ENCODE data around the gene RPL31.

RPL31 gene

DNA sequence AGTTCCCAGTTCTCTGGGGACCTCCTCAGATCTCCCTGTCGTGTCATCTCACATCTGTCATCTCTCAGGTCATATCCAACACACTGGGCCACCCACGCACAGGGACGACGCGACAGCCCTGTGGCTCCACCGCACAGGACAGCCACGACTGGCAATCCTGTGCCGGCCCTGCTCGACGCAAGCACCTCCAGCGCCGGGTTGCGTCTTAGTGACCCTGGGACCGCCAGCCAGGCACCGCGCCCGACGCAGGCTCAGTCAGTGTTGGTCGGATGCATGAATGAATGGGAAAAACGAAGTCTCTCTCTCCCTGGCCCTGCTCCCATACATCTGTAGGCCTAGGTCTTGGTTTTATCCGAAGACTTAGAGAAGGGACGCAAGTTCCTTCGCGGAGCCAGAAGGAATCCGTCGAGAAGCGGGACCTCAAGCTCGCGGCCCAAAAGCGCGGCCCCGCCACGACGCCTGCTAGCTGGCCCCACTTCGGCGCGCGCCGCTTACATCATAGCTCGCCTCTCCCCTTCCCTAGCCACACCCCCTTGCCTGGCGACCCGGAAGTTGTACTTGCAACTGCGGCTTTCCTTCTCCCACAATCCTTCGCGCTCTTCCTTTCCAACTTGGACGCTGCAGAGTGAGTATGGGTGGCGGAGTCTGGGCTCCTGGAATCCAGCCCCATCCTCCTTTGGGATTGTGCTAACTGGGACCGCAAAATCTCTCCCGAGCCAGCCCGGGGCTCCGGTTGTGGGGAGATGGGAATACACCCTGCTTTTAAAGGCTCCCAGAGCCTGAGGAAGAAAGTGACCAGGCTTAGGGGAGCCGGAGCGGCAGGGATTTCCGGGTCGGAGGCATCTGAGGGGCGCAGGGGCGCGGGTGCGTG is at the start of gene RPL31:
Gene RPL31, plus strand, starts transcription at position 599 of the 871 bp plus-strand sequence. CDS start 413 bp downstream, outside the sequence.
- TF ChIP-seq ZFX (IDR thresholded peaks at IDR 0.05): peak; percentile 55
- TF ChIP-seq, protein P1, sequence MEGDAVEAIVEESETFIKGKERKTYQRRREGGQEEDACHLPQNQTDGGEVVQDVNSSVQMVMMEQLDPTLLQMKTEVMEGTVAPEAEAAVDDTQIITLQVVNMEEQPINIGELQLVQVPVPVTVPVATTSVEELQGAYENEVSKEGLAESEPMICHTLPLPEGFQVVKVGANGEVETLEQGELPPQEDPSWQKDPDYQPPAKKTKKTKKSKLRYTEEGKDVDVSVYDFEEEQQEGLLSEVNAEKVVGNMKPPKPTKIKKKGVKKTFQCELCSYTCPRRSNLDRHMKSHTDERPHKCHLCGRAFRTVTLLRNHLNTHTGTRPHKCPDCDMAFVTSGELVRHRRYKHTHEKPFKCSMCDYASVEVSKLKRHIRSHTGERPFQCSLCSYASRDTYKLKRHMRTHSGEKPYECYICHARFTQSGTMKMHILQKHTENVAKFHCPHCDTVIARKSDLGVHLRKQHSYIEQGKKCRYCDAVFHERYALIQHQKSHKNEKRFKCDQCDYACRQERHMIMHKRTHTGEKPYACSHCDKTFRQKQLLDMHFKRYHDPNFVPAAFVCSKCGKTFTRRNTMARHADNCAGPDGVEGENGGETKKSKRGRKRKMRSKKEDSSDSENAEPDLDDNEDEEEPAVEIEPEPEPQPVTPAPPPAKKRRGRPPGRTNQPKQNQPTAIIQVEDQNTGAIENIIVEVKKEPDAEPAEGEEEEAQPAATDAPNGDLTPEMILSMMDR (conservative IDR thresholded peaks at IDR 0.05): no peak
- H3K27ac ChIP-seq: peak within 1 kb of the TSS; percentile 98

DNA sequence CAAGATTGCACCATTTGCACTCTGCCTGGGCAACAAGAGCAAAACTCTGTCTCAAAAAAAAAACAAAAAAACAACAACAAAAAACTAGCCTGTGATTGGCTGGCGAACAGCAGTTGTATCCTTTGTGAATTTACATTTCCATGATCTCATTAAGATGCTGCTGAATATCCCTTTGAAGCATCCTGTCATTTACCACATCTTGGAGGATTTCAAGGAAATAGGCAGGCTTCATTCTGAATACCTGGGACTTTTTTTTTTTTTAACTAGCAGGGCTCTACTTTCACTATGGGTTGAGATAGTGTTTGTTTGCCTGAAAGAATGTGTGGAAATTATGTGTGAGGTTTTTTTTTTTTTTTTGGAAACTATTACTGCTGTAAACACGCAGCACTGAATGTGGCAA is 49.6 kb upstream of the RPL31 start:
- no peak for TF ChIP-seq ZFX (IDR thresholded peaks at IDR 0.05)
- TF ChIP-seq, protein P1 (conservative IDR thresholded peaks at IDR 0.05): no peak
- no peak overlapping the region for H3K27ac ChIP-seq

DNA sequence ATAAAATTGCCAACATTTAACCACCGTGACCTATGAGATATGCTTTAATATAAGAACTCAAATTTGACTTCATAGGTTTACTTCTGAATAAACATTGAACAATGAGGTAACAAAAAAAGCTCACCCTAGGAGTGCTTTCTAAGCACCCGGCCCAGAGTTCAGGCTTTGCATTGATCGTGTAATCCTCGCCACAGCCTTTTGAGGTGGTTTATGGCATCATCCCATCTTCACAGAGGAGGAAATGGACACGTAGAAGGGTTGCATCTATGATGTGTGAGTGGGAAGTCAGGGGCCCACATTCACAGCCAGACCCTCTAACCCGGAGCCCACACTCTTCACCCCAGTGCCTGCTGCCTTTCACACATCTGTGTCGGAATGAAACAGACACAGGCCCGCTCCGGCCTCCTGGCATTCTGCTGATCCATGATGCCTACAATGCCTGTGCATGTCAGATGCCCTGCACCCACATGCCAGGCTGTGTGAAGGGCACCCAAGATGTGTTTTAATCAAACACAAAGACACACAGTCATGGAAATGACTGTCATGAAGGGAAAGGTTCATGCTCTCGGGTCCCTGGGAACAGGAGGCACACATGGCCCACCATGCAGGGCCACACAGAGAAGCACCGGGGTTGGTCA is 48.6 kb upstream of the RPL31 start:
- TF ChIP-seq, protein P1 (conservative IDR thresholded peaks at IDR 0.05): no peak
- TF ChIP-seq ZFX (IDR thresholded peaks at IDR 0.05): no peak
- no peak overlapping the region for H3K27ac ChIP-seq

DNA sequence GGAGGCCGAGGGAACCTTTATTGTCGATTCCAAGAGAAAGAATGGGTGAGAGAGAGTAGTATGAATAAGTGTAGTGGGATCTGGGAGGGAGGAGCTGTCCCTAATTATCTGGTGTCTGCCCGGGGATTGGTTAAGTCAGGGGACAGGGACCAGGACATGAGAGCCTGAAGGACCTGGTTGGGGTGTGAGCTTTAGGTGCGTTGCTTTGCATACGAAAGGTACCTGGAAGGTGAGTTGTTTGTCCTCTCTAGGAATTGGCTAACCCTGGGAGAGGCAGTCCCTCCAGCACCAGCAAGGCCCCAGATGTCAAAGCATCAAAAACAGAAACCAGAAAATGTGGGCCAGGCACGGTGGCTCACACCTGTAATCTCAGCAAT is 48.1 kb upstream of the RPL31 start:
- no peak overlapping the region for H3K27ac ChIP-seq
- TF ChIP-seq ZFX (IDR thresholded peaks at IDR 0.05): no peak
- TF ChIP-seq, protein P1 (conservative IDR thresholded peaks at IDR 0.05): no peak

DNA sequence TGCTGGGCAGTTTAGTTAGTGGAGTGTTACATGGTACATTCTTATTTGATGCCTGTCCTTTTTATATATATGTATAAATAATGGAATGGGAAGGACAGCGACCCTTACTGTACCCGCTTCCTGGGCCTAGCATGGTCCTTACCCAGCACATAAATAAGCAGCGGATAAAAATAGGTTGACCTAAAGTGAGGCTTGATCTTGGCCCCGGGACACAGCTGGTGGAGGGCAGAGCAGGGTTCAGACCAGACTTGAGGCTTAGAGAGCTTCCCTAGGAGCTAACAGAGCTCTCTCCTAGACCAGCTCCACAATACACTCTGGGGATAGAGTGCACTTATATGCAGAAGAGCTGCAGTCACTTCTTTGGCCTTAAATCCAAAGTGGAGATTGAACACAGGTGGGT is 46.9 kb upstream of the RPL31 start:
- no peak overlapping the region for H3K27ac ChIP-seq

DNA sequence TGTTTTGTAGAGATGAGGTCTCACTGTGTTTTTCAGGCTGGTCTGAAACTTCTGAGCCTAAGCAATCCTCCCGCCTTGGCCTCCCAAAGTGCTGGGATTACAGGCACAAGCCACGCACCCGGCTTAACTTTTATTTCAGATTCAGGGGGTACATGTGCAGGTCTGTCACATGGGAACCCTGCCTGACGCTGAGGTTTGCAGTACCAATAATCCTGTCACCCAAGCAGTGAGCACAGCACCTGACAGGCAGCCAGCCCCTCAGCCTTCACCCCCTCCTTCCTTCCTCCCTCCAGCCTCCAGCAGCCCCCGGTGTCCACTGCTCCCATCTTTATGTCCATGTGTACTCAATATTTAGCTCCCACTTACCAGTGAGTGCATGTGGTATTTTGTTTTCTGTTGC is 46.0 kb upstream of the RPL31 start:
- no peak for TF ChIP-seq ZFX (IDR thresholded peaks at IDR 0.05)
- TF ChIP-seq, protein P1 (conservative IDR thresholded peaks at IDR 0.05): no peak
- H3K27ac ChIP-seq: no peak overlapping the region

More for the DNA sequence above, 46.9 kb upstream of the RPL31 start:
- TF ChIP-seq, protein P1 (conservative IDR thresholded peaks at IDR 0.05): no peak
- no peak for TF ChIP-seq ZFX (IDR thresholded peaks at IDR 0.05)

Data from C4-2B (cell line).